WERI-Rb-1 (cell line): Measurements from ENCODE around the gene SLC25A51.

Experiments
- DNase-seq: peaks from one replicate; pipeline ENCODE4 v3.0.0-alpha.2; 2020
- H3K27ac ChIP-seq: fragments of 250-450 bp; sonication (Bioruptor Pico); 2 replicates; pipeline ENCODE4 v1.5.1; 2020; ENCODE audit warnings: mild to moderate bottlenecking, moderate library complexity
- H3K27me3 ChIP-seq: fragments of 250-450 bp; sonication (Bioruptor Pico); 2 replicates; pipeline ENCODE4 v1.5.1; 2021; ENCODE audit warnings: mild to moderate bottlenecking, low read depth, moderate library complexity; ENCODE audit not compliant: insufficient read depth, severe bottlenecking
- H3K36me3 ChIP-seq: fragments of 250-450 bp; sonication (Bioruptor Pico); 2 replicates; pipeline ENCODE4 v1.5.1; 2020; ENCODE audit warnings: mild to moderate bottlenecking, moderate library complexity
- H3K4me3 ChIP-seq: 2 replicates; pipeline ENCODE4 v1.5.1; 2011; ENCODE audit warnings: low read depth, mild to moderate bottlenecking, control low read depth, low read length
- H3K9me3 ChIP-seq: fragments of 250-450 bp; sonication (Bioruptor Pico); 2 replicates; pipeline ENCODE4 v1.5.1; 2021; ENCODE audit warnings: mild to moderate bottlenecking, moderate library complexity; ENCODE audit not compliant: severe bottlenecking
- TF ChIP-seq, protein P1 (sequence below): IDR thresholded peaks from 2 replicates; pipeline ENCODE4 v1.5.1; 2011; ENCODE audit warnings: low read depth, mild to moderate bottlenecking, control low read depth, inconsistent platforms, low read length

SLC25A51 gene

DNA sequence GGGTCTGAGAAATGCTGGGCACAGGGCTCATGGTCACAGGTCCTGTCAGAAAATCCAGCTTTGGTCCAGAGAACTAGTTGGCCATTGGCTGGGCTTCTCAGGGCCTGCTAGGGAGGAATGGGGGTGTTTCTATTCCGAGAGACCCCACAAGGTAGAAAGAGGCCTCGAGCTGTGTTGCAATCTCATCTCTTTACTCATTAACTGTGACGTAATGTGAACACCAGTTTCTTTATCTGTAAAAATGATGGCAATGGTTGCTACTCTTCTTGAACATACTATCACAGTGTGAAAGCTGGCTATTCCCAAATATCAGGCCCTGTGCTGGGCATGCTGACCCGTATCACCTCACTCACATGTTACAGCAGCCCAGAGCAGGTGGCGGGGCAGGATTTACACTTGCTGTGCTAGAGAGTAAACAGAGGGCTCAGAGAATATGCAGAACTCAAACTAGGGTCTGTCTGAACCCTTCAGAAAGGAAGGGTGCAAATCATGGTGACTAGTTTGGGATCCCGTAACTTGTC is 35.7 kb upstream of the SLC25A51 start:
- Histone ChIP-seq H3K27ac (no peak overlapping the region), H3K9me3 (no peaks in the 10 kb centered on the region), H3K27me3 (no peaks in the 10 kb centered on the region), H3K4me3 (no peak overlapping the region), H3K36me3 (peaks cover 58% of the 10 kb centered on the region)
- TF ChIP-seq, protein P1, sequence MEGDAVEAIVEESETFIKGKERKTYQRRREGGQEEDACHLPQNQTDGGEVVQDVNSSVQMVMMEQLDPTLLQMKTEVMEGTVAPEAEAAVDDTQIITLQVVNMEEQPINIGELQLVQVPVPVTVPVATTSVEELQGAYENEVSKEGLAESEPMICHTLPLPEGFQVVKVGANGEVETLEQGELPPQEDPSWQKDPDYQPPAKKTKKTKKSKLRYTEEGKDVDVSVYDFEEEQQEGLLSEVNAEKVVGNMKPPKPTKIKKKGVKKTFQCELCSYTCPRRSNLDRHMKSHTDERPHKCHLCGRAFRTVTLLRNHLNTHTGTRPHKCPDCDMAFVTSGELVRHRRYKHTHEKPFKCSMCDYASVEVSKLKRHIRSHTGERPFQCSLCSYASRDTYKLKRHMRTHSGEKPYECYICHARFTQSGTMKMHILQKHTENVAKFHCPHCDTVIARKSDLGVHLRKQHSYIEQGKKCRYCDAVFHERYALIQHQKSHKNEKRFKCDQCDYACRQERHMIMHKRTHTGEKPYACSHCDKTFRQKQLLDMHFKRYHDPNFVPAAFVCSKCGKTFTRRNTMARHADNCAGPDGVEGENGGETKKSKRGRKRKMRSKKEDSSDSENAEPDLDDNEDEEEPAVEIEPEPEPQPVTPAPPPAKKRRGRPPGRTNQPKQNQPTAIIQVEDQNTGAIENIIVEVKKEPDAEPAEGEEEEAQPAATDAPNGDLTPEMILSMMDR = no peak
- DNase-seq = no peak

DNA sequence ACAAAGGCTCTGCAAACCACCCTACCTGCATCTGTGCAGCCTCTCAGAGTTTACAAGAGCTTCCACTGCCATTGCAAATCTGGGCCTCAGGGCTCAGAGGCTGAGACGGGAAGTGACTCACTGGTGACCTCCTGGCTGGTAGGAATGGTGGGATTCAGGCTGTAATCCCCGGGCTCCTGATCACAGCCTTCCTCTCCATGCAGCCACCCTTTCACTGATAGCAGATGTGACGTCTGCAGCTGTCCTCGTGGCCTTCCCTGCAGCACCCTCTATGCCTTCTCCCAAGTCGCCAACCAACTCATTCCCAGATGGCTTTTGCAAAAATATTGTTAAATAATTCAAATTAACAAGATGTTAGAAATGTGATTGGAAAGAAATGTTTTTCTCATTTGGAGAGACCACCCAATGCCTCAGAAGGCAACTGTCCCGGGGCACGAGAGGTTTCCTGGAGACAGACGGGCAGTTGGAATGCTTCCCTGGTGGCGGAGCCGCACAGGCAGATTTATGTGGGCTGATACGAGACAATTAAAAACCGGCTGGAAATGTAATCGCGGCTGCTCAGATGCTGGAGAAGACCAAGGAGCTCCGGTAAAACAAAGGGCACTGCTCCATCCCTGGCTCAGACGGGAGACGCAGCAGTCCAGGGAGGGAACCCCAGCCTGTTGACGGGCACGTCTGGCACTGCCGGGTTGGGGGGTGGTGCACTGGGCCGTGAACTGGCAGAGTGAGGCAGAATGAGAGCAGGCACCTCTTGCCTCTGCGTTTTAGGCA is 34.4 kb upstream of the SLC25A51 start:
- Histone ChIP-seq H3K27me3 (no peaks in the 10 kb centered on the region), H3K36me3 (peaks cover 62% of the 10 kb centered on the region), H3K27ac (peak overlapping the region; percentile 46), H3K4me3 (no peak overlapping the region), H3K9me3 (no peaks in the 10 kb centered on the region)
- peak; percentile 54 for DNase-seq
- TF ChIP-seq, protein P1 = no peak

DNA sequence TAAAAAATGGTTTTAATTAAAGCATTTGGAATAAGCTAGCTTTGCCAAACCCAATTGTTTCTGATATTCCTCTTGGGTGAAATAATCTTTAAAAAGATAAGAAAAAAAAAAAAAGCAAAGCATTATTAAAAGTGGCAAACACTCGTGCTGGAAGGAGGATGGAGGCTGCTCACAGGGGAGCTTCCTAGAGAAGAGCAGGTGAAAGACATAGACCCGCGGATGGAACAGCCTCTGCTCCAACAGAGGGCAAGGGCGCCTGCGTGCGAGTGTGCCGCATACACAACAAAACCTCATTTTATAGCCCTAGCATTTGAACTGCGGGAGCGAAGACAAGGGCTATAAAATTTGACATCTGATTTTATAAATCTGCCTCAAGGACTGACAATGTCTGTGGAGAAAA is 33.4 kb upstream of the SLC25A51 start:
- H3K36me3 ChIP-seq = peaks cover 63% of the 10 kb centered on the region
- DNase-seq = no peak
- no peak overlapping the region for H3K4me3 ChIP-seq
- no peaks in the 10 kb centered on the region for H3K27me3 ChIP-seq
- no peaks in the 10 kb centered on the region for H3K9me3 ChIP-seq
- H3K27ac ChIP-seq = no peak overlapping the region
- TF ChIP-seq, protein P1 = no peak

DNA sequence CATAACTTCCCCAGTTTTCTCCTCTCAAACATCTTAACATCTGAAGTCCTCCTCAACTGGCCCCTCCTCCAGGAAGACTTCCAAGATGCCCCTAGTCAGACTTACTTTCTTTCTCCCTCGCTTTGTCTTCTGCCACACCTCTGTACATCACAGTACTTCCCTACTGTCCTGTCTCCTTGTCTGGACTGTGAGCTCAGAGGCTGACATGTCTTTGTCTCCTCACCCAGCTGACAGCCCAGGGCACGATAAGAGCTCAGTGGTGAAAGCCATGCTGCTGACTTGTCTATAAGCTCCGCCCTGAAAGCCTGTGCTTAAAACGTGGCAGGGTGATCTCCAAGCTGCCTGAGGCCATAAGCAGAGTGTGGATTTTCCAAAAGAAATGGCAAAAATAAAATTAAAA is 33.0 kb upstream of the SLC25A51 start:
- DNase-seq = peak; percentile 44
- TF ChIP-seq, protein P1 = no peak
- no peaks in the 10 kb centered on the region for H3K9me3 ChIP-seq
- H3K36me3 ChIP-seq = peaks cover 61% of the 10 kb centered on the region
- no peaks in the 10 kb centered on the region for H3K27me3 ChIP-seq
- no peak overlapping the region for H3K27ac ChIP-seq
- H3K4me3 ChIP-seq = no peak overlapping the region

DNA sequence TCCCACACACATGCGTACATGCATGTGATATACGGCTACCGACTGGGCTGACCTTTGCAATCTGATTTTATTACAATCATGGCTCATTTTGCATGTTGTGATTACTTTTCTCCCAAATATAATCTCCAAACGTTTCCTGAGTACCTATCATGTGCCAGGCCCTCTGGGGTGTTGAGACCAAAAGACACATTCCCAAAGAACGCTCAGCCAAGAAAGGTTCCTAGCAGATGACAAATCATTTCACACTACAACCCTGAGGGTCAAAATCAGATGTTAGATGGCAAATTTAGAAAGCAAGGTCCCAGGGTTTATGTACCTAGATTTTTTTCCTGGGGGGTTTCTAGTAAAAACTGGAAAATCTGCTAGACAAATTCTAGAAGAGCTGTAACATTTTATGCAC is 32.4 kb upstream of the SLC25A51 start:
- H3K27ac ChIP-seq = no peak overlapping the region
- peaks cover 59% of the 10 kb centered on the region for H3K36me3 ChIP-seq

More for the DNA sequence above, 32.4 kb upstream of the SLC25A51 start:
- Histone ChIP-seq H3K9me3 (no peaks in the 10 kb centered on the region), H3K4me3 (no peak overlapping the region), H3K27me3 (no peaks in the 10 kb centered on the region)
- TF ChIP-seq, protein P1 = no peak
- no peak for DNase-seq
